Amygdala (tissue), 56 donors: ENCODE results near the gene SPRR1A.

Experiments
- DNase-seq, 56 donors: peaks; one replicate each; lab custom pipeline; 2025; lab: John Stamatoyannopoulos, UW

SPRR1A gene, protein sequence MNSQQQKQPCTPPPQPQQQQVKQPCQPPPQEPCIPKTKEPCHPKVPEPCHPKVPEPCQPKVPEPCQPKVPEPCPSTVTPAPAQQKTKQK

DNA sequence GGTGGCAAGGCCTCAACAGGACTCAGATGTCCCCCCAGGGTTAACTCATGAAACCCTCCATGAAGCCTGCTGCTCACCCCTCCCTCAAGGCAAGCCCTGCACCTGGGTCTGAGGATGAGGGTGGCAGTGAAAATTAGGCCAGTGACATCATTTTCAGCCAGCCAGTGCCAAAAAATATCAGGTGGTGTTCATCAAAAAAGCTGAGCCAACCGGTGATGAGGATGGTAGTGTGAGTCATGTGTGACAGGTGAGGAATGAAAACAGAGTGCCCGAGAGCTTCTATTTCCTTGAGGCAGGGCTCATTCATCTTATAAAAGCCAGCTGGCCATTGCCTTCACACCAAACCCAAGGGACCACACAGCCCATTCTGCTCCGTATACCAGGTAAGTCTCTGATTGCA is at the start of gene SPRR1A:
SPRR1A (plus strand) TSS at position 339 of the 400 bp plus-strand sequence. CDS start 1,150 bp downstream, outside the sequence.
- DNase-seq = no peak

DNA sequence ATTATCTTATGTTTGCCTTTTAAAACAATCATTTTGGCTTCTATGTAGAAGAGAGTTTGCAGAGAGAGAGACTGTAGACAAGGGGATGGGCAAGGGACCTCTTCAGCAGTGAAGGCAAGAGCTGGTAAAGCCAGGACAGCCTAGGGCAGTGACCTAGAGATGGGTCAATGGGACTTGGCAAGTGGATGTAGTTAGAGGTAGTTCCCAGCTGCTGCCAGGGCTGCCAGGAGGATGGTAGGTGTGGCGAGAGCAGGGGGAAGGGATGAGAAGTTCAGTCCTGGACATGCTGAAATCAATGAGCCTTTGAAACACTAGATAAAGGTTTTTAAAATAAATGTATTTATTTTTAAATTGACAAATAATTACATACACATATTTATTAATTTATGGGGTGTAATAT is 43.3 kb upstream of the SPRR1A start:
- no peak for DNase-seq

- DNase-seq = no peak
Measured at GRCh38 chr1:152941037-152941711, 42.7 kb upstream of the SPRR1A start.

DNA sequence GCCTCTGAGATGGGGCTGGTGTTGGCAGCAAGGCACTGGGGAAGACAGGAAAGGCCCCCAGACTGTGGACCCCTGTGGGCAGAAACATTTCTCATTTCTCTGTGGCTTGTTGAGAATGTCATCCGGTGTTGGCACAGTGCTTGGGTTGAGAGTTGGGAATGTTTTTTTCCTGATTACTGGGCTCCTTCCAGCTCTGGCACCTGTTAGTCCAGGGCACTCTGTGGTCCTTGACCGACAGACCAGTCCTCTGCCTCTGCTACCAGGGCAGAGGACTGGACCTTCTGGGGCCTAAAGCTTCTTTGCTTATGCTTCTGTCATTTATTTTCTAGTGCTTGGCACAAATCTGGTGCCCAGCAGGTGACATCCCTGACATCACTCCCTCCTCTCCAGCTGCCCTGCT is 41.7 kb upstream of the SPRR1A start:
- DNase-seq = no peak

DNA sequence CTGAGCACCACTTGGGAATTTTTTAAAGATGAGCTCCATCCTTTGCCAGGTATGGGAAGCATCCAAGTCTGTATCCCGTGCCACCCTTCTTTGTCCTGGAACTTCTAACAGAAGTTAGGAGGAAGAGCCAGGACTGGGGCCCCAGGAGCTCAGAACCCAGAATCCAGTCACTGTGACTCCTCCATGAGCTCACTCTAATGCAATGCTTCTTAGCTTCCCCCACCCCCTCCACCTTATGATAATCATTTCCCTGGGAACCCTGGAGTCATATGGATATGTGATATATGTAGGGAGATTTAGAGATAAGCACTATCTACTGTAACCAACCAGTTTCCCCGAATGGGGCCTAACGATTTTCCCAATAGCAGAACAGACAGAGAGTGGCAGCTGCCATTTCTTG is 37.6 kb upstream of the SPRR1A start:
- DNase-seq = no peak

DNA sequence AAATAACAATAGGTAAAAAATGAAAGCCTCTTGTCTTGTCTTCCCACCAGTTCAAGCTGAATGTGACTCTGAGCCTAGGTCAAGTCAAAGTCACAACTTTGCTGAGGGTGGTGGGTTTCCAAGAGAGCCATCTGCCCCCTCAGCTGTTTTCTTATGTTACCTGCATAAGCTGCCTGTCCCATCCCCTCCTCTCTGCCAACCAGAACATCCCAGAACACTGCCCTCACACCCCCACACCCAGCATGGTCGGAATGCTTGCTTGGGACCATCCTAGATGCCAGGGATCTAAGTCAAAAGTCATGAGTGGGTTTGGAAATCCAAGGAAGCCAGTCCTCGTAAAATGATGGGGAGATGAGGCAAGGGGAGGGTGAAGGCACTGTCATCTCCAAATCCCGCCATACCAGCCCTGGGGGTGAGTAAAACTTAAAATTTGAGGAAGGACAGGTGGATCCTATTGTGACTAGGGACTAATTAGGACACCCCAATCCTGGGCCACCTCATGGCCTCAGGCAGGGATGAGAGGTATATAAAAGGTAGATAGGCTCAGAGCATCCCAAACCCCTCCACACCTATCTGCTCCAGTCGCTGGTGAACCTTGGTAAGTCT is 37.1 kb upstream of the SPRR1A start, which contains the start of gene SPRR5:
SPRR5 (plus strand) TSS at position 556 of the 606 bp plus-strand sequence. CDS start 1,349 bp downstream, outside the sequence.
- DNase-seq = no peak

DNA sequence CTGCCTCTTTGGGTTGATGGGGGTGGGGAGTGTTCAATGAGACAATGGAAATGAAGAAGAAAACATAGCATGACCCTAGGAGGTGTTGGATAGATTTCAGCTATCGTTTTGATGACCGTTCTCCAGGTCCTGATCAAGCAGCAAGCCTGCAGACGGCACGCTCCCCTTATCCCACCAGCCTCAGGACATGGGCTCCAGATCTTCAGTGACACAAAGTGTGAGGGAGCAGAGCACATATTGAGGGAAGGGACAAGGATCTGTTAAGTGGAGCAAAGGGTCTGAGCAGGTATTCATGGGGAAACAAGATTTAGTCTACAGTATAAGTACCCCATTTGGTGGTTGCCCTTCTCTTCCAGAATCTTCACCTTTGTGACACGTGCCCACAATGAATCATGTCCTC is 32.2 kb upstream of the SPRR1A start:
- DNase-seq = no peak

- DNase-seq = no peak
Measured at GRCh38 chr1:152953761-152954160, 30.1 kb upstream of the SPRR1A start.

- DNase-seq = no peak
Measured at GRCh38 chr1:152954436-152954835, 29.4 kb upstream of the SPRR1A start.

GRCh38 chr1:152957561-152957960 is 26.3 kb upstream of the SPRR1A start:
- DNase-seq = no peak

GRCh38 chr1:152959273-152959672 is 24.6 kb upstream of the SPRR1A start:
- no peak for DNase-seq

- no peak for DNase-seq
Measured at GRCh38 chr1:152959801-152960451, 24.0 kb upstream of the SPRR1A start.

GRCh38 chr1:152960452-152961044 is 23.3 kb upstream of the SPRR1A start:
- no peak for DNase-seq

DNA sequence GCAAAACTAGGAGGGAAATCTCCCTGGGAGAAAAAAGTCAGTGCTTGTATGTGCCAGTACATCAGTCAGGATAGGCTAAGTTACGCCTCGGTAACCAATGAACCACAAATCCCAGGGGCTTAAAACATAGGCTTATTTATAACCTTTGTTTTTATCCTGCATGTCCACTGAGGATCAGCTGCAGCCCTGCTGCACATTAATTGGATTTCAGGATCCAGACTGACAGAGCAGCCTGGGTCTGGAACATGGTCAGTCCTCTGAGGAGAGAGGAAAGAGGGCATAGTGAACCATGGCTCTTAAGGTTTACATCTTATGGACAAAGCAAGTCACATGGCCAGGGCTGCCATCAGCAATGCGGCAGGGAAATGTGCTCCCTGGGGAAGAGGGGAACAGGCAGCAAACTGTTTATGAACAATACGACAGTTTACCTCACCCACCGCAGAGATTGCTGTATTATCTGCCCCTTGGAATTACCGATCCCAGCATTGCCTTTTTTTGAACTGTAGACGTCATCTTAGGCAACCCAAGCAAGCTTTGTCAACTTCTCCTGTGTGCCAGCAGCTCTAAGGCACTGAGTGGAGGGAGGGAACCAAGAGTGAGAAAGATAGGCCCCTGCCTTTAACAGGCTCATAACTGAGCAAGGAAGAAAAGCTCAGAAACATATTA is 22.5 kb upstream of the SPRR1A start:
- no peak for DNase-seq

DNA sequence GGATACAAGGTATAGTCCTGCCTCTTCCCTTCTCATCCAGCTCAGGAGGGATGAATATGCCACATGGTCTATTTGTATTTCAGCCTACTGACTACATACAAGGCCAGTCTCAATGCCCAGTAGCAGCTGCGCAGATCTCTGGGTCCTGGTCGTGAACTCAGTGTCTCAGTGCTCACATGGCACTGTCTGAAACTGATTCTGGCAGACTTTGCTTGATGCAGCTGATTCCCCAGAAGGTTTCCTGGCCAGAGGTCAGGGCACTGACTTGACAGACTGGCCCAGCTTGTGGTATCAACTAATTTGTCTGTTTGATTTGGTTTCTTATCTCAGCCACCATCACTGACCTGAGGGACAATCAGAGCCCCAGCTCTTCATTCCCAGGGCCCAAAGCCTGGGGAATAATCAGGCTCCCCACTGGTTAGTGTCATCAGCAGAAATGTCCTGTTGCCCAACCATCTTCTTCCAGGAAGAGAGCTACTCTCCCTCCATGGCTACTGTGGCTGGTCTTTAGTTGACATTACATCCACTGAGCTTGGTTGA is 20.9 kb upstream of the SPRR1A start:
- DNase-seq = no peak

DNA sequence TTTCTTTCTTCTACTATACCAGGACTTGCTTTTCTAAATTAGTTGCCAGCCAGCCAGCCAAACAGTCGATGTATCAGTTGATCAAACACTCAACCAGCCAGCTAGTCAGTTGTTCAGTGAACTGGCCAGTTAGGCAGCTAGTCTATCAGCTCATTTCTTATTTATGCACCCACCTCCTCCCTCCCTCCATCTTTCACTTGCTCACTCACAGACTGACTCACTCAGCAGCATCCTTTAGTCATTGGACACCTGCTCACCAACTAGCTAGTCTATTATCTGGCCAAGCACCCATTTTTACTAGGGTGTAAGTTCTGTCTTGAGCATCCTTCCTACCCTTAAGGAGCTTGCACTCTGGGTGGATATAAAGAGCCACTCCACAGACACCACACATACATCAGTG is 19.3 kb upstream of the SPRR1A start:
- DNase-seq = no peak

DNA sequence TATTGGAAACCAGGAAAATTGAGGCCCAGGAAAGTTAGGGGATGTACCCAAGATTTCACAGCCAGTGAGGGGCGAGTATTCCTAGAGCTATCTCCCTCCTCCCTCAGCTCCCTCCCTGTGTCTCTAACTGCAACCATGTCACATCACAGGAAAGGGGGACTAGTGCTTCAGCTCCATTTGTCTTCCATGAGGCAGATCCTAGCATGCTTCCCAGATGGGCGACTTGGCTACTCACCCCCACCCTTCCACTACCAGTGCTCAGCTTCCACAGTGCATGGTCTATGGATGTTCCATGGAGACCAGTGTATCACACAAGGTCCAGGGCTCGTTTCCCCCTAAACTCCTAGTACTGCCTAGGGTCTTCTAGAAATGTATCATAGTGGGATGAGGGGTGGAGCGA is 18.0 kb upstream of the SPRR1A start:
- no peak for DNase-seq

GRCh38 chr1:152967201-152967600 is 16.7 kb upstream of the SPRR1A start:
- DNase-seq = no peak

DNA sequence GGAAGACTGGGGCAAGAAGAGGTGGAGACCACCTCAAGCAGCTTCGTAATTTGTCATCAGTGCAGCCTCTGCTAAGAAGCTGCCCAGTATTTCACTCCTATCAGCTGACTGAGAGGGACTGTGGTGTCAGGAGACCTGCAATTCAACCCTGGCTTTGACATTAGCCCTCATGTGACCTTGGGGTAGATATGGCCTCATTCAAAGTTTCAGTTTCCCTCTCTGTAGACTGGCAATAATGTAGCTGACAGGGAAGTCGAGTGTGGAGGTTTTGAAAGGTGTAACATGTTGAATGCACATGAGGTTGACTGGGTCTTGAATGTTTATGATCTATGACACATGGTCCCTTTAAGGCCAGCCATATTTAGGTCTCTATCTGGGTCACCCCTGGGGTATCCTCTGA is 15.6 kb upstream of the SPRR1A start:
- DNase-seq = no peak

DNA sequence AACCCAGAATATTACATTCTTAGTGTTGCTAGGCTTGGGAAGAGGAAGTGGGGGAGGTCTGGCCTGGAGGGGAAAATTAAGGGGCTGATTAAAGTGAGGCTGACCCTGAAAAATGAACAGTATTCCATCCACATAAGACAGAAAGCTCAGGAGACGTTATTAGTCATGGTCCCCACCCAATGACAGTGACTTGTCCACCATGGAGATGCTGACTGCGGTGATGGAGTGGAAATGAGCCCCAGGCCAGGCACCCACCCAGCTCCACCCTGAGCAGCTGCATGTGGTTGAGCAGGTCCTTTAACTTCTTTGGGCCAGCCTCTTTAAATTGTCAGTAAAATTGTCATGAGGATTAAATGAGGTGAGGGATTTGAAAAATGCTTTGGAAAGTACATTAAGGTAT is 14.8 kb upstream of the SPRR1A start:
- DNase-seq = no peak
